ENCODE measurements around the gene SNAPIN. TPM values are rescaled to one million over a fixed set of nuclear protein-coding genes. Genes with fewer than 3 reads are reported as not detected.

SNAPIN gene
- total RNA-seq, 6 experiments from 2014 or later, result 14.6 to 33.2 (median 18.0) TPM

GRCh38 chr1:153696741-153697140, 38.2 kb downstream of the SNAPIN start:
- H3K4me3 ChIP-seq, result no peak overlapping the region
- intact Hi-C loops (cut with DNase I), result no loop called here
- ATAC-seq (no peak), DNase-seq (no peak)
- H3K36me3 ChIP-seq, result no peaks in the 10 kb centered on the region
- H3K4me1 ChIP-seq, result no peaks in the 10 kb centered on the region
- no peak for TF ChIP-seq CTCF (IDR thresholded peaks at IDR 0.05)
- no peak for TF ChIP-seq POLR2A (IDR thresholded peaks at IDR 0.05)
- H3K27me3 ChIP-seq, result no peaks in the 10 kb centered on the region
- H3K27ac ChIP-seq, result peak overlapping the region in 1 of 3 donors; percentile 62
- no peaks in the 10 kb centered on the region for H3K9me3 ChIP-seq
- WGBS (ENCODE audit: insufficient coverage, low coverage, low lambda C conversion rate, missing lambda C conversion rate), result 80% methylated on average over 8 of the region's 8 CpGs

GRCh38 chr1:153697191-153698019, 38.9 kb downstream of the SNAPIN start:
- WGBS (ENCODE audit: insufficient coverage, low coverage, low lambda C conversion rate, missing lambda C conversion rate), result 79% methylated on average over 6 of the region's 12 CpGs
- intact Hi-C loops (cut with DNase I), result no loop called here
- no peak overlapping the region for H3K4me3 ChIP-seq

GRCh38 chr1:153698020-153698922, 39.8 kb downstream of the SNAPIN start:
- DNase-seq (peak in 2 of 3 donors; percentile 44 to 53), ATAC-seq (peak; percentile 73 to 78 (median 76))
- Histone ChIP-seq H3K27ac (peak overlapping the region; percentile 34 to 62 (median 43)), H3K4me3 (no peak overlapping the region), H3K36me3 (no peaks in the 10 kb centered on the region), H3K27me3 (no peaks in the 10 kb centered on the region), H3K9me3 (no peaks in the 10 kb centered on the region), H3K4me1 (no peaks in the 10 kb centered on the region)
- intact Hi-C loops (cut with DNase I), result no loop called here
- TF ChIP-seq POLR2A (IDR thresholded peaks at IDR 0.05) (no peak), CTCF (IDR thresholded peaks at IDR 0.05) (no peak)
- WGBS (ENCODE audit: insufficient coverage, low coverage, low lambda C conversion rate, missing lambda C conversion rate), result 48% methylated on average over 24 of the region's 29 CpGs

More at GRCh38 chr1:153697191-153698019, 38.9 kb downstream of the SNAPIN start:
- H3K27ac ChIP-seq, result peak overlapping the region; percentile 34 to 62 (median 43)
- H3K4me1 ChIP-seq, result no peaks in the 10 kb centered on the region
- TF ChIP-seq POLR2A (IDR thresholded peaks at IDR 0.05) (no peak), CTCF (IDR thresholded peaks at IDR 0.05) (no peak)
- no peaks in the 10 kb centered on the region for H3K27me3 ChIP-seq
- H3K9me3 ChIP-seq, result no peaks in the 10 kb centered on the region
- ATAC-seq, result peak; percentile 23 to 47 (median 43)
- DNase-seq, result no peak
- no peaks in the 10 kb centered on the region for H3K36me3 ChIP-seq

- Histone ChIP-seq H3K27ac (peak overlapping the region in 1 of 3 donors; percentile 62), H3K36me3 (no peaks in the 10 kb centered on the region), H3K4me1 (no peaks in the 10 kb centered on the region), H3K4me3 (no peak overlapping the region), H3K9me3 (no peaks in the 10 kb centered on the region), H3K27me3 (no peaks in the 10 kb centered on the region)
- DNase-seq, result no peak
- WGBS (ENCODE audit: insufficient coverage, low coverage, low lambda C conversion rate, missing lambda C conversion rate), result 65% methylated on average over 2 of the region's 6 CpGs
- ATAC-seq, result peak in 1 of 4 donors; percentile 9
- TF ChIP-seq POLR2A (IDR thresholded peaks at IDR 0.05) (no peak), CTCF (IDR thresholded peaks at IDR 0.05) (no peak)
- intact Hi-C loops (cut with DNase I), result no loop called here
Measured at GRCh38 chr1:153698923-153699714, 40.6 kb downstream of the SNAPIN start.

Data from right lobe of liver (tissue), 6 donors.